LNCAP (cell line): Measurements from ENCODE around the gene OR2A12.

ENCODE experiments used
- TF ChIP-seq, protein P1 (sequence below): fragments of 450-650 bp; IDR thresholded peaks from 2 replicates; pipeline ENCODE4 v1.5.1; 2017; ENCODE audit warnings: mild to moderate bottlenecking

Gene OR2A12, protein sequence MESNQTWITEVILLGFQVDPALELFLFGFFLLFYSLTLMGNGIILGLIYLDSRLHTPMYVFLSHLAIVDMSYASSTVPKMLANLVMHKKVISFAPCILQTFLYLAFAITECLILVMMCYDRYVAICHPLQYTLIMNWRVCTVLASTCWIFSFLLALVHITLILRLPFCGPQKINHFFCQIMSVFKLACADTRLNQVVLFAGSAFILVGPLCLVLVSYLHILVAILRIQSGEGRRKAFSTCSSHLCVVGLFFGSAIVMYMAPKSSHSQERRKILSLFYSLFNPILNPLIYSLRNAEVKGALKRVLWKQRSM

DNA sequence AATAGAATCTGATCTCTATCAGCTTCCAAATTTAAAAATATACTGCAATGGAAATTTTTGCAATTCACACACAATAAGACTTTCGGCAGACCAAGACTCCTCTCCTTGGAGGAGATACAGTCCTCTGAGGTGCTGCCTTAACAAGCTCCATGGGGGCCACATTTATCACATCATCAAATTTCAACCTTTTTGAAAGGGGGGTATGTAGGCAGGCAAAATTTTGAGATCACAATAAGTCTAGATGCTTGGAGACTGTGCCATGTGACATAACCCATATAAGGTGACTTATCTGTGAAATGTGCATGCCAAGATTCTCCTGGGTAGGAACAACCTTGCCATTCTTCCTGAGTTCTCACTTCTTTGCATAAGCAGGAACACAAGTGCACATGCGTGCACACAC is at the start of gene OR2A12:
Gene OR2A12 (plus strand): TSS at position 301 of the 400 bp plus-strand sequence. CDS start 8,830 bp downstream, outside the sequence.
- TF ChIP-seq, protein P1, sequence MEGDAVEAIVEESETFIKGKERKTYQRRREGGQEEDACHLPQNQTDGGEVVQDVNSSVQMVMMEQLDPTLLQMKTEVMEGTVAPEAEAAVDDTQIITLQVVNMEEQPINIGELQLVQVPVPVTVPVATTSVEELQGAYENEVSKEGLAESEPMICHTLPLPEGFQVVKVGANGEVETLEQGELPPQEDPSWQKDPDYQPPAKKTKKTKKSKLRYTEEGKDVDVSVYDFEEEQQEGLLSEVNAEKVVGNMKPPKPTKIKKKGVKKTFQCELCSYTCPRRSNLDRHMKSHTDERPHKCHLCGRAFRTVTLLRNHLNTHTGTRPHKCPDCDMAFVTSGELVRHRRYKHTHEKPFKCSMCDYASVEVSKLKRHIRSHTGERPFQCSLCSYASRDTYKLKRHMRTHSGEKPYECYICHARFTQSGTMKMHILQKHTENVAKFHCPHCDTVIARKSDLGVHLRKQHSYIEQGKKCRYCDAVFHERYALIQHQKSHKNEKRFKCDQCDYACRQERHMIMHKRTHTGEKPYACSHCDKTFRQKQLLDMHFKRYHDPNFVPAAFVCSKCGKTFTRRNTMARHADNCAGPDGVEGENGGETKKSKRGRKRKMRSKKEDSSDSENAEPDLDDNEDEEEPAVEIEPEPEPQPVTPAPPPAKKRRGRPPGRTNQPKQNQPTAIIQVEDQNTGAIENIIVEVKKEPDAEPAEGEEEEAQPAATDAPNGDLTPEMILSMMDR, result no peak

DNA sequence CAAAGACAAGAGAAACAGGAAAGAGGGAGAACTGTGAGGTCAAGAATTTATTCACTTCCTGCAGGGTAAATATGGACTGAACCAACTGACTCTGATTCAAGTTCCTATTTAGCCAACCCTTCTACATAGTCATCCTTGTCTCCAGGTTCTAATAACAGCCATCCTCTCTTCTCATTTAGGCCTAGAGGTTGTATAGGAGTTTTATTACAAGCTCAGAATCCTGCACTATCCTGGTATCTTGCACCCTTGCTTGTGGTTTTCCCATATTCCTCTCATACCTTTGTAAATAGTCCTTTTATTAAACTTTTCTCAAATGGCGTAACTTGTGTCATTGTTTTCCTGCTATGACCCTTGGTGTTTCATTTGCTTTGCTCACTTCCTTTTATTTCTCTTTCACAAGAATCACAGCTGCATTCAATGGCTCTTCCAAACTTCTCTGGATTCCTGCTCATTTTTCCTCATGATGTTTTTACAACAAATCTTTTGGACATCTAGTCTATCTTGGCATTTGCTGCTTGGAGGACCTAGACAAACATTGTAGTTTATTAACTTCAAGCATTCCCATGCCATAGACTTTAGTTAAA is 49.7 kb upstream of the OR2A12 start:
- TF ChIP-seq, protein P1, result no peak

DNA sequence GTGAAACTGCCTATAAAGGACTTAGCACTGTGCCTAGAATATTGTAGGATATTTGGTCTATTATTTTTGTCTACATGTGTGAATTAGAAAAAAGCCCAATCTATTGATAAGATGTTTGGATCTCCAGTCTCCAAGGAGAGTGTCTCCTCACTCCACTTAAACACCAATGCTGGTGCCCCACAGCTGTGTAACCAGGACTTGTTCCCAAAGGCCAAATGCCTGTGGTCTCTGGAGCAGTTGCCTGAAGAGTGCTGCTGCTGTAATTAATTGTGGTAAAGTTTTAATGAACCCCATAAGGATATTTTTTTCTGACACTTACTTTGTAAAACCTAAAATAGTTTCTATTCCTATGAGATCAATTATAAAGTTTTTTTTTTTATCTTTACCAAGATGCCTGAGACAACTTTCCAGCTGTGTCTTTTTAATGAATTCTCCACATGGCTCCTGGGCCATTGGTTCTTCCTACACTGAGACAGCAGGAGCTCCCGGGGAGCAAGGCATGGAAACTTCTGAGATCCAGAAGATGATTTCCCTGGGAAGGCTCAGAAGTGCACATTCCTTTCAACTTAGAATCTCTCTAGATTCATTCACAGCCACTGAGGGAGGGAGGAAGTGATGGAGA is 48.6 kb upstream of the OR2A12 start:
- TF ChIP-seq, protein P1, result no peak

DNA sequence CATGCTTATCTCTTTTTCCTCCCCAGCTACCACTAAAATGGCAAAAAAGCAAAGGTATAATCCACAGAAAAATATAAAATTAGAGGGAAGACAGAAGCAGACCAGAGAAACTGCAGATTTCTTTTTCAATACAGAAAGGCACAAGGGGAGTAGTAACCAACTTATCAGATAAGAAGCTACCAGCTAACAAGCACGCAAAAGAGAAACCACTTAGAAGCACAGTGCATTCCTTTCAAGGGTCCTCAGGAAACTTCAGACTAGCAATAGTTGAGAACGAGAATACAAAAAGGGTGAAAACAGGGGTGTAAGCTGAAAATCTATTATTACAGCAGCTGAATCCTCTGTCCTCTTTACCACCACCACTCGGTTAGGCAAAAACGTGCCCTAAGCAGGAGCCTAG is 47.2 kb upstream of the OR2A12 start:
- TF ChIP-seq, protein P1, result no peak

DNA sequence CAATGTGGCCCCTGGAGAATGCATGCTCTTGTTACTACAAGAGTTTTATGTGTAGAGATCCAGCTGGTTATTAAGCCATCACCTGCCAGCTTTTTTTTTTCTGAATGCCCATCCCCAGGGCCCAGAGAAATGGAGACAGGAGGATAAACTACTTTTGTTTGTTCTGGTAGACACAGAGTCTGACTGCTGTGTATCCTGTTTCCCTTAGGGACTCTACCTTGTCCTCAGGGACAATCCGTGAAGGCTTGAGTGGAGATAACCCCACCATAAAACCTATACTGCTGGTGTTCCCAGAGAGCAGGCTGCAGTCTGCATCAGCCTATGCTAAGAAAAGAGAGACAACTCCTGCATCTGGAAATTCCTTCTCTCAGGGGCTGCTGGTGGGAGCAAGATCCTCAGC is 37.4 kb upstream of the OR2A12 start, which contains the start of gene OR2A5:
Gene OR2A5 (plus strand): TSS at position 301 of the 400 bp plus-strand sequence. CDS start 1,454 bp downstream, outside the sequence.
- TF ChIP-seq, protein P1, result no peak

DNA sequence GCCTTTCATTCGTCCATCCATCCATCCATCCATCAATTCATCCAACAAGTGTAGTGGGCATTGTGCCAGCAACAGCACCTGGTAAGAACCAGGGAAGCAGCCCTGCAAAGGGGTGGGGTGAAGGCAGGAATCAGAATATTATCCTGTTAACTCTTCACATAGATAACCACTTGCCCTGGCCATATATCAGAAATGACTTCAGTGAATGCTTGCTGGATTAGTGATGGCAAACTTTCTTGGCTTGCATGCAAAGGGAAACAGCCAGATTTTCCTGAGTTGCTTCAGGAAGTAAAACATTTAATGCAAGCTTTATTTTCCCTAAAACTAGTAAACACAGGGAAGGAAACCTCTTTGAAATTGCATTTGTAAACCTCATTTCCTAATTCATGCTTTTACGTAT is 36.6 kb upstream of the OR2A12 start:
- TF ChIP-seq, protein P1, result no peak

DNA sequence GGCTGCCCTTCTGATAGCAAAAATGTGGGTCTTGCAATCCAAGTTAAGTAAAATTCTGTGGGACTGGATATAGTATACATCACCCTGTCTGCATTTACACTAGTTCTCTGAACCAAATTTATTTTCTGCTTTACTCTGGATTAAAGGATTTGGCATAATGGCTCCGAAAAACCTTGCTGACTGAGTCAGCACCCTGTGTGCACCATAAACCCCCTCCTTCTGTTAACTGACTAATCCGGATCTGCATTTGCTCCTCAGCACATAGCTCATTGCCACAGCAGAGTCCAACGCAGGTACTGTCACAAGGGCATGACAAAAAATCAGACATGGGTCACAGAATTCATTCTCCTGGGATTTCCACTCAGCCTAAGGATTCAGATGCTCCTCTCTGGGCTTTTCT is 36.0 kb upstream of the OR2A12 start:
- TF ChIP-seq, protein P1, result no peak
